RWPE2 (cell line): Measurements from ENCODE around the gene ZNF544.

ENCODE experiments used
- ATAC-seq: fragments of 200-7000 bp; cut with Tn5 transposase; 3 replicates; pipeline ENCODE4 v1.9.1; 2021; ENCODE audit warnings: low read depth
- DNase-seq: peaks from one replicate; pipeline ENCODE4 v3.0.0-alpha.2; 2020; ENCODE audit warnings: low spot score
- H3K27ac ChIP-seq: fragments of 450-650 bp; 2 replicates; pipeline ENCODE4 v1.5.1; 2017; ENCODE audit warnings: mild to moderate bottlenecking; ENCODE audit not compliant: poor library complexity, severe bottlenecking
- H3K27me3 ChIP-seq: fragments of 250-450 bp; sonication (Bioruptor Pico); 2 replicates; pipeline ENCODE4 v1.5.1; 2021; ENCODE audit warnings: mild to moderate bottlenecking, moderate library complexity; ENCODE audit not compliant: insufficient read depth, poor library complexity, severe bottlenecking
- H3K36me3 ChIP-seq: fragments of 250-450 bp; sonication (Bioruptor Pico); 2 replicates; pipeline ENCODE4 v1.5.1; 2020; ENCODE audit warnings: low read depth, mild to moderate bottlenecking, moderate library complexity
- H3K4me1 ChIP-seq: fragments of 250-450 bp; sonication (Bioruptor Pico); 2 replicates; pipeline ENCODE4 v1.5.1; 2021; ENCODE audit warnings: mild to moderate bottlenecking, moderate library complexity; ENCODE audit not compliant: insufficient read depth, poor library complexity, severe bottlenecking
- H3K4me3 ChIP-seq: fragments of 250-450 bp; sonication (Bioruptor Pico); 2 replicates; pipeline ENCODE4 v1.5.1; 2021; ENCODE audit warnings: mild to moderate bottlenecking, moderate library complexity; ENCODE audit not compliant: severe bottlenecking
- H3K9me3 ChIP-seq: fragments of 250-450 bp; sonication (Bioruptor Pico); 2 replicates; pipeline ENCODE4 v1.5.1; 2021; ENCODE audit warnings: mild to moderate bottlenecking, moderate library complexity; ENCODE audit not compliant: severe bottlenecking
- TF ChIP-seq, protein P1 (sequence below): fragments of 450-650 bp; IDR thresholded peaks from one replicate; pipeline ENCODE4 v1.5.1; 2017; ENCODE audit warnings: mild to moderate bottlenecking, moderate library complexity; ENCODE audit not compliant: poor library complexity, severe bottlenecking

The ZNF544 gene

DNA sequence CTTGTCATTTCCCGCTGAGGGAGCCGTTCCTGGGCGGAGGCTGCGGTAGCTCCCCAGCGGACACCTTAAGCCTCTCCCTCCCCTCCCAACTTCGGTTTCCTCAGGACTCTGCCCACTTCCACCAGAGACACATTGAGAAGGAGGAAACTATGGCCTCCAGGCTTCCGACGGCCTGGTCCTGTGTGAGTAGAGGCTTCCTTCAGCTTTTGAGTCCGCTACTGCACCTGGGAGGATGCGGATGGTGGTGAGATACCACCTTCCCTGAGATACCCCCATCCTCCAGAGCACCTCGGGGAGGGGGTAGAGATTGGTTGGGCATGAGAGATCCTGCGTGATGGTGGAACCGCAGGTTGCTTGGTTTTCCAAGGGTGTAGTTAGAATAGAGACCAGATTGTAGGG is 44.9 kb upstream of the ZNF544 start:
- DNase-seq (no peak), ATAC-seq (no peak)
- Histone ChIP-seq H3K27me3 (no peaks in the 10 kb centered on the region), H3K9me3 (peaks cover 49% of the 10 kb centered on the region), H3K36me3 (peaks cover 44% of the 10 kb centered on the region), H3K27ac (peak overlapping the region; percentile 92), H3K4me3 (peak overlapping the region; percentile 61), H3K4me1 (no peaks in the 10 kb centered on the region)
- TF ChIP-seq, protein P1, sequence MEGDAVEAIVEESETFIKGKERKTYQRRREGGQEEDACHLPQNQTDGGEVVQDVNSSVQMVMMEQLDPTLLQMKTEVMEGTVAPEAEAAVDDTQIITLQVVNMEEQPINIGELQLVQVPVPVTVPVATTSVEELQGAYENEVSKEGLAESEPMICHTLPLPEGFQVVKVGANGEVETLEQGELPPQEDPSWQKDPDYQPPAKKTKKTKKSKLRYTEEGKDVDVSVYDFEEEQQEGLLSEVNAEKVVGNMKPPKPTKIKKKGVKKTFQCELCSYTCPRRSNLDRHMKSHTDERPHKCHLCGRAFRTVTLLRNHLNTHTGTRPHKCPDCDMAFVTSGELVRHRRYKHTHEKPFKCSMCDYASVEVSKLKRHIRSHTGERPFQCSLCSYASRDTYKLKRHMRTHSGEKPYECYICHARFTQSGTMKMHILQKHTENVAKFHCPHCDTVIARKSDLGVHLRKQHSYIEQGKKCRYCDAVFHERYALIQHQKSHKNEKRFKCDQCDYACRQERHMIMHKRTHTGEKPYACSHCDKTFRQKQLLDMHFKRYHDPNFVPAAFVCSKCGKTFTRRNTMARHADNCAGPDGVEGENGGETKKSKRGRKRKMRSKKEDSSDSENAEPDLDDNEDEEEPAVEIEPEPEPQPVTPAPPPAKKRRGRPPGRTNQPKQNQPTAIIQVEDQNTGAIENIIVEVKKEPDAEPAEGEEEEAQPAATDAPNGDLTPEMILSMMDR: no peak

DNA sequence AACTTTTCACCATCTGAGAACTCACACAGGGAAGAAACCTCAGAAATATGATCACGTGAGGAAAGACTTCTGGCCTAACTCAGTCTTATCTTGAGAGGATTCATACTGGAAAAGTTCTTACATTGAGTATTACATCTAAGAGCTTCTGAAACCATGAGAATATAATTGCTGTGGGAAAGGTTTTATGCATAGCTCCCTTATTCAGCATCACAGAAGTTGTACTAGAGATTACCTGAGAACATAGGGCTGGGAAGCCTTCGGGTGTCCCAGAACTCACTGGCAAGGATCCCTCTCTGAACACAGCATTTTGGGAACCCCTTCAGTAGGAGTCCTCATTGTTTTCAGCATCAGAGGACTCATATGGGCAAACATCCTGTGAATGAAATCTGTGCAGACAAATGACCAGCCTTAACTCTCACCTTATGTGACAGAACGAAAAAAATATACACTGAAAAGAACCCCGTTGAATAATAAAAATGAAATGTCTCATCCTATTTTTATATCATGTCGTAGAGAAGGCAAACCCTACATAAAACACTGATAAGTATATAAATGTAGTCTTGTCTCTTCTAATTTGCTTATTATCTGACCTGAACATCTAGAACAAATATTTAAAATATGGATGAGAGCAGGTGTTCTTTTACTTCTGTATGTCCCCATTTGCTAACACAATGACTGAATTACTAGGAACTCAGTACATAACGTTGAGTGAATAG is 31.7 kb upstream of the ZNF544 start:
- H3K36me3 ChIP-seq: peaks cover 89% of the 10 kb centered on the region
- DNase-seq (no peak), ATAC-seq (no peak)
- TF ChIP-seq, protein P1: no peak
- no peak overlapping the region for H3K27ac ChIP-seq
- no peak overlapping the region for H3K4me3 ChIP-seq
- H3K27me3 ChIP-seq: no peaks in the 10 kb centered on the region
- no peaks in the 10 kb centered on the region for H3K4me1 ChIP-seq
- peaks cover 64% of the 10 kb centered on the region for H3K9me3 ChIP-seq

DNA sequence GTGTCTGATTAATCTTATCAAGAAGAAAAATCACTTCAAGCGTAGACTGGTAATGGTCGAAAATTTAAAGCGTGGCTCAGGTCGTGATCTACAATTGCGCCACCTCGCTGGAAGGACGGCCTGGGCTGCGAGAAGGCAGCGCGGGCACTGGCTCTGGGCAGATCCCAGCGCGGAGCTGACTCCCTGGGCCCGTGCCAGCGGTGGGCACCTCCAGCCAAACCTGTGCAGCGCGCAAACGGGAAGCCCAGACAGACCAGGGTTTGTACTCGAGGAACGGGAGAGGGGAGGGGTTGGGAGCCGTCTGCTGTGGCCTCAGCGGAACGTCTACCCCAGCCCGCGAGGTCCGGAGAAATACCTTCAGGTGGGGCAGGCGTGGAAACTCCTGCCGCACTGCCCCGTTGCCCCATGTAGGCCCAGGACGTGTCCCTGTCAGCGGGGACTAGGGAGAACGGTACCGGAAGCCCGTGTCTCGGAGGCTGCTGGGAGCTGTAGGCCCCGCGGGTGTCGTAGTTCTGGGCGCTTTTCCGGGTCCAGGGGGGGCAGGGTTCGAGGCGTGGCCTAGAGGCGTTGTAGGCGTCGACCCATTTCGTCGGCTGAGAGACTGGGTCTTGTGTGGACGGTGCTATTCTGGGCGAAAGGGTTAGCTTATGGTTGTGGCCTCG is 24.8 kb upstream of the ZNF544 start:
- DNase-seq (no peak), ATAC-seq (no peak)
- Histone ChIP-seq H3K4me3 (no peak overlapping the region), H3K9me3 (peaks cover 59% of the 10 kb centered on the region), H3K27me3 (no peaks in the 10 kb centered on the region), H3K27ac (no peak overlapping the region), H3K4me1 (no peaks in the 10 kb centered on the region), H3K36me3 (peaks cover 82% of the 10 kb centered on the region)
- TF ChIP-seq, protein P1: no peak

DNA sequence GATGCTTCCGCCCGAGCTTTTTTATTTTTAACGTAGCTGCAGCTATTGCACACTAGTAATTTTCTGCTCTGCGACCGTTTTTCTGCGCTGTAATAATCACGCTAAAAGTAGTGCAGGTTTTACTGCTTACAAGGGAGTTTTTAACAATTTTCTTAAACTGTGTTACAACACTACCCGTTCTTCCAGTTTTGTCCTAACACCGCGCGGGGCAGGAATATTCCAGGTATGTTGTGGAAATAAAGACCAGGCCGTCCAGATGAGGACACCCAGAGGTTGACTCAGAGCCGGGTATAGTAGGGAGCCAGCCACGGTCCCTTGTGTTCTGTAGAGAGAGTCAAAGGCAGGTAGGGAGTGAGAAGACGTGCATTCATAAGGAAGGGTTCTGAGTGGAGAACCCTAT is 24.1 kb upstream of the ZNF544 start:
- TF ChIP-seq, protein P1: no peak
- no peak for ATAC-seq
- Histone ChIP-seq H3K27ac (no peak overlapping the region), H3K4me1 (no peaks in the 10 kb centered on the region), H3K9me3 (peaks cover 53% of the 10 kb centered on the region), H3K27me3 (no peaks in the 10 kb centered on the region), H3K4me3 (no peak overlapping the region), H3K36me3 (peaks cover 82% of the 10 kb centered on the region)
- no peak for DNase-seq

DNA sequence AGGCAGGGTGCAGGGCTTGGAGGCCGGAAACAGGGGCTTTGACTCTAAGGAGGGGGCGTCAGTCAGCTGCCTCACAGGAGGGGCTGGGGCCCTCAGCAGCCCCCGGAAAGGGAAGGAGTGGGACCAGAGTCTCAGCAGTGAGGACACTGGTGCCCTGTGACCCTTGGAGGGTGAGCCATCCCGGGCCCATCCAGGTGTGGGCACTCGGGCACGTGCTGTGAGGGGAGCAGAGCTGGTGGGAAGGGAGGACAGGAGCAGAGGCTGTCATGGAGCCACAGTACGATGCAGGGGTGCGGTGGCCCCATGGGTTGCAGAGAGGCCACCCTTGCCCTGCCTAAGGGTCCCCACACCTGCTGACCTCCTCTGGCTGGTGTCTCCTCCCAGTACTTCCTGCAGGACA is 19.1 kb upstream of the ZNF544 start:
- TF ChIP-seq, protein P1: no peak
- Histone ChIP-seq H3K4me3 (no peak overlapping the region), H3K9me3 (peaks cover 55% of the 10 kb centered on the region), H3K27me3 (no peaks in the 10 kb centered on the region), H3K4me1 (no peaks in the 10 kb centered on the region), H3K36me3 (peaks cover 93% of the 10 kb centered on the region), H3K27ac (no peak overlapping the region)
- DNase-seq (no peak), ATAC-seq (no peak)
